NCI-H128 (cell line): Measurements from ENCODE around the gene DMC1.

ENCODE experiments used
- DNase-seq: peaks from one replicate; lab custom pipeline; 2025; ENCODE audit not compliant: unreplicated experiment; lab: John Stamatoyannopoulos, UW

The DMC1 gene

GRCh38 chr22:38567531-38568285 lies 2.3 kb downstream of the DMC1 start:
- no peak for DNase-seq

DNA sequence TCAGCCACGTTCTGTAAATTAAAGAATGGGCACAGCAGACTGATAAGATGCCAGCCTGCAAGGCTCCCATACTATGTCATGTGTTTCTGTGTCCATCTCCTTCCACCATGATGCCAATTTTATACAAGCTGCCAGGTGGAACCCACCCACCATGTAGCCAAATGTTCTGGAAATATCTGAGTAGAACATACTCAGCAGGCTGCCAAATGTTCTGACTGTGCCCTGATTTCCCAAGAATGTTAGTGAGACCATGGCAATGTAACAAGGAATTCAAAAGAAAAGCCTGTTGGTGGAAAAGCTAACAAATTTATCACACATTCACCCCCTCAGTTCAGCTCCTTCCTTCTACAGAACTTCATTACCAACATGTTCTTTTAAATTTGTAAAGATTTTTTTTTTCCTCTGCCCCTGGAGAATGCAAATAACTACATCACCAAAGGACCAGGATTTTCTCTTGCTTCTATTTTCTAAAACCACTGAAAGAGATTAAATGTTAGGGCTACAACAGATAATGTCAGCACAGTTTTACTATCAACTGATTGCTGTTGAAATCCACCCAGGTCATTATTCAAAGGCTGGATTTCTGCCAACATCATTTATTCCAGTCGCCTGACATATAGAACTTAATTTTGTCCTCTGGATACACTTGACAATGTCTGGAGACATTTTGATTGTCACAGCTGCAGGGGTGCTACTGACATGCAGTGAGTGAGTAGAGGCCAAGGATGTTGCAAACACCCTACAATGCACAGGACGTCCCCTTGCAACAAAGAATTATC lies 3.1 kb downstream of the DMC1 start:
- DNase-seq = no peak

- no peak for DNase-seq
These were observed 4.5 kb downstream of the DMC1 start for GRCh38 chr22:38565441-38565840.

DNA sequence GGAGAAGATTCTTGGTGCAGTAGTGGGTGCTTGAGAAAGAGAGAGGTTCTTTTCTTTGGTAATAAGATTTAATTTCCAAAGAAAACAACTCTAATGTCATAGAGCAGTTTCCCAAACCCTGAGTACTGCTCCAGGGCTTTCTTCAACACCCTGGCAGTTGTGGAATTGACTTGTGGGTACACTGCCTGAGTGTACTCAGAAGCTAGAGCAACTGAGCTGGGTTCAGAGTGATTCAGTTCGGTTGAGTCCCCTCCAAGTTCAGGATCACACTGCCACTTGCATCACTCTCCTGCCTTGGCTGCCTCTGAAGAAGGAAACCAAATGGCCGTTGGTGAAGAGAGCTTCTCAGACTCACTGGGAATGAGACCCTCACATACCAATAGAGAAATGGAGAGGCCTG lies 5.3 kb downstream of the DMC1 start:
- DNase-seq = no peak

DNA sequence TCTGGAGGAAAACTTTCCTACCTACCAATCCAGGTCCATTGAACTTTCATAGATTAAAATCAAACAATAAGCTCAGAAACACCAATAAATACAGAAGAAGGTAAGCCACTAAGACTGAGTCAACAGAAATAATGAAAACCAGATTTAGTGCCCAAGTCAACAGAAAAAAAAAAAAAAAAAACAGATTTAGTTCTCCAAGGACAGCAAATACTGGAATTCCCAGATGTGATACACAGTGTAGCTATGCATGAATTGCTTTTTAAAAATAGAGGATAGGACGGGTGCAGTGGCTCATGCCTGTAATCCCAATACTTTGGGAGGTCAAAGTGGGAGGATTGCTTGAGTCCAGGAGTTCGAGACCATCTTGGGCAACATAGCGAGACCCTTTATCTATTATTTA lies 15.7 kb downstream of the DMC1 start:
- DNase-seq = no peak

GRCh38 chr22:38549101-38549894 lies 20.7 kb downstream of the DMC1 start:
- no peak for DNase-seq

DNA sequence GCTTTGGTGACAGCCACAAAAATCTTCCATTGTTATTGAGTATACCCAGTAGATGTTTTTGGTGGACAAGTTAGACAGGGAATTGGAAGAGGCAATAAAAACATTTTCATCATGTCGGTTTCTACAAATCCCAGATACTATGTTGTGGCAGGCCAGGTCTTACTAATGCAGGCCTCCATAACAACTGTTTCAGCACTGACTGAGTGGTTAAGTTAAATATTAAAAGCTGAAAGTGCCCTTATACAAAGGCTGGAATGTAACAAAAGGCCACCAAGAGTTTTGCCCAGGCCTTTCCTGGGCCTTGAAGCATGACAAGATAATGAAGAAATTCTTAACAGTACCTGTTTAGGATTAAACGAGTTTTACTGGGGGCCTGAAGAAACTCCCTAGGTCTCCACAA lies 29.3 kb downstream of the DMC1 start:
- no peak for DNase-seq

DNA sequence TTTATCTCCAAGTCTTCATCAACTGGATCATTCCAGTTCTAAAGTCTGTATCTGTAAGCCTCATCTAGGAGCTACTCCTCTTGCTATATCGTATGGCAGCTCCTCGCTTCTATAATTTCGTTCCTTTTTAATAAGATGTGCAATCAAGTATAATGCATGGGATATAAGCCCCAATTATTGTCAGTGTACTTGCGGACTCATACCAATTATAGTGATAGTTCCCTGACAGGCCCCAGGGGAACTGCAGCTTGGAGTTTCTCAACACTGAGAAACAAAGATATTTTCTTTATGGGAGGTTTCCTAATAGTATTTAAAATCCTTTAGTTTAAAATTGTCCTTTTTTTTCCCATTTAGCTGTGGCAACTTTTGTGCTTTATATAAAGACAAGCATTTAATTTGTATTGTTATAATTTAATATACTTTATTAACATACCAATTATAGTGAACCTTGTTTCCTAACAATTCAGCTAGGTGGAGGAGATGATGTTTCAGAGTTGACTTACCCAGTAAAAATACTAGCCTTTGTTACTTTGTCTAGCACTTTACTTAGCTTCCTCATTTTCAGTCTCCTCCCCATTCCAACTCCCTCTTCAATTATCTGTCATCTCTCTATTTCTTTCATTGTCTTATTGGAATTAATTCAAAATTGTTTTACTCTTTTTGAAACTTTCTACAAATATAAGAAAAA lies 38.6 kb downstream of the DMC1 start:
- no peak for DNase-seq

DNA sequence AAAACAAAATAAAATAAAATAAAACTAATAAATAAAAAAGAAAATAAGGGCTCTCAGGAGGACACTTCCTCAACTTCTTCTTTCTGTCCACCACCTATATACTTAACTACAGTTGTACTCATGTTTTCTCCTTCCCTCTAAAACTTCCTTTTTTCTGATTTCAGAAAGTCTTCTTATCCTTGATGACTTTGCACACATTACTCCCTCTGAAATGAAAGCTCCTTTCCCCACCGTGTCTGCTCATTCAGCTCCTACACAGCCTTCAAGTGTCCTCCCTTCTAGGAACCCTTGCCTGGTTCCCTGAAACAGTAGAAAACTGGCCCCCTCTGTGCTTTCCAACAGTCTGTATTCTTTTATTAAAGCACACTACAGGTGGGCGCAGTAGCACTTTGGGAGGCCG lies 45.6 kb downstream of the DMC1 start:
- DNase-seq = no peak

DNA sequence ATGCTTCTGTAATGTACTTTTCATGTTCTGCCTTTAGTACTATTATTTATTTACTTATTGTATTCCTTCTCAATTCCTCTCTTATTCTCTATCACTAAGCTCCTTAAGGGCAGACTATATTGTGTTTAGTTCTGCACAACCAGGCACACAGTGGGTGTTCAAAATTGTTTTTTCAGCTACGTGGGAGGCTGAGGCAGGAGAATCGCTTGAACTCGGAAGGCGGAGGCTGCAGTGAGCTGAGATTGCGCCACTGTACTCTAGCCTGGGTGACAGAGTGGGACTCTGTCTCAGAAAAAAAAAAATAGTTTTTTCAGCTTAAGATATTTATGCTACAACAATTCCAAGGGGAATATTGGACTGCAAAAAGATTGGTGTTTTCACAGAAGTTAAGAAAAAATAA lies 46.5 kb downstream of the DMC1 start:
- DNase-seq = no peak

DNA sequence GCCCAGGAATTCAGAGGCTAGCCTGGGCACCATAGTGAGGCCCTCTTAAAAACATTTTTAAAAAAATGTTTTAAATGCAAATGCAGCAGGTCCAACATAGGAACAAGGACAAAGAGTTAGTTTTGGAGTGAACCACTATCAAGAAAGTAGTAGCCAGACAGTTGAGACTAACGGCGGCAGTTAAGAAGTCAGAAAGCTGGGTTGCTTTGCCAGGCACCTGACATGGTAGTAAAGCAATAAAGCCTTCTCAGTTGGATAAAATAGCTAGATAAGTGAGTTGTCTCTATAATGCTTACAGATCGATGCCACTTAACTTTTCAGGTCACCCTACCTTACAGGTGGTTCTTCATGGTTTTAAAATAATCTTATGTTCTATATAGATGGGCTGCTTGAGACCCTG lies 47.0 kb downstream of the DMC1 start:
- DNase-seq = no peak

- no peak for DNase-seq
These were observed 50.3 kb downstream of the DMC1 start for GRCh38 chr22:38519453-38520250.

DNA sequence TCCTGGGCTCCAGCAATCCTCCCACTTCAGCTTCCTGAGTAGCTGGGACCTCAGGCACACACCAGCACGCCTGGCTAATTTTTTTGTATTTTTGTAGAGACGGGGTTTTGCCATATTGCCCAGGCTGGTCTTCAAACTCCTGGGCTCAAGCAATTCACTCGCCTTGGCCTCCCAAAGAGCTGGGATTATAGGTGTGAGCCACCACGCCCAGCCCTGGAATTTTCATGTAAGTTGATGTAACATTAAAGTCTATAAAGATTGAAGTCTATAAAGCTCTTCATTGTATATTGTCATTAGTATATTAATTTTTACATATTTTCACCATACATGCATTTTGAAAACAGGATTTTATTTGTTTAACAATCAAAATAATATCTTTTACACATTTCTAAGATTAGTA lies 51.4 kb downstream of the DMC1 start:
- no peak for DNase-seq

- DNase-seq = no peak
These were observed 56.9 kb downstream of the DMC1 start for GRCh38 chr22:38513063-38513462.

GRCh38 chr22:38510416-38510970 lies 59.5 kb downstream of the DMC1 start:
- DNase-seq = no peak

GRCh38 chr22:38506118-38506962 lies 63.6 kb downstream of the DMC1 start, which contains the start of gene DDX17:
TSS of gene DDX17 (minus strand) at chr22:38506311.
- peak; percentile 89 for DNase-seq

- no peak for DNase-seq
These were observed 64.4 kb downstream of the DMC1 start for GRCh38 chr22:38505541-38506117.

- no peak for DNase-seq
These were observed 65.0 kb downstream of the DMC1 start for GRCh38 chr22:38504731-38505540.
